Stimulated activated CD8-positive, alpha-beta memory T cell treated with anti-CD3 and anti-CD28 coated beads, Interleukin-7, amount 100 ng/mL, for 48 hours (primary cell): ENCODE data around the gene CPEB3.

Experiments used
- DNase-seq, 2 donors: peaks; one replicate each; pipeline ENCODE4 v3.0.0-alpha.2; 2020; ENCODE audit warnings: low read depth in 1 of 2; ENCODE audit errors: extremely low read depth in 1 of 2

CPEB3 gene

DNA sequence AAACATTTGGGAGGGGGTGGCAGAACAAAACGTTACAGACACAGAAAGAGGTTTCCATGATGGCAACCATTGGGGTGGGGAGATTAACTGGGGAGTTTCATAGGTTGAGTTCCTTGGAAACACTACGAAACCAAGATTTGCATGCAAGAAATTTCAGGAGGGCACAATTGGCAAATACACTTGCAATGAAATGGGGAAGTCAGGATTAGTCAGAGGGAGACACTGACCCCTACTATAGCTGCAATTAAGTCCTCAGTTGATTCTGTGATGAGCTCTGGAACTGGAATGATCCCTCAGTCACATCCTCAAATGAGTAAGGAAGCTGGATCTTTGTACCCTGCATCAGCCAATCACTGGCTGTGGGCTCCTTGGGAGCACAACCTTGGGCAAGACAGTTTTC, 22.1 kb downstream of the CPEB3 start:
- no peak for DNase-seq

DNA sequence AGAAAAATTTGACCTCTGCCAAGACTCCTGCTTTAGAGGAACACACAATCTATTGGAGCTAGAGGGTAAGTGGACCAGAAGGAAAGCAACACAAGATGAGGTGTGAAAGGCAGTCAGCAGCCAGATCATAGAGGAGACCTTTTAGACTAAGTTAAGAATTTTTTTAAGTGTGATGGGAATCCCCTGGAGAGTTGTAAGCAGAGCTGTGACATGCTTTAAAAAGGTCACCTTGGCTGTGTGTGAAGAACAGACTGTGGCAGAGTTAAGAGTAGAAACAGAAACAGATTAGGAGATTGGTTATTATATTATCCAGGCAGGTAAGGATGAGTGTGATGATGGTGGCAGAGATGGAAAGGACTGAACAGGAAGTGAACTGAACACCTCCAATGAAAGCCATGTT, 23.5 kb downstream of the CPEB3 start:
- no peak for DNase-seq

DNA sequence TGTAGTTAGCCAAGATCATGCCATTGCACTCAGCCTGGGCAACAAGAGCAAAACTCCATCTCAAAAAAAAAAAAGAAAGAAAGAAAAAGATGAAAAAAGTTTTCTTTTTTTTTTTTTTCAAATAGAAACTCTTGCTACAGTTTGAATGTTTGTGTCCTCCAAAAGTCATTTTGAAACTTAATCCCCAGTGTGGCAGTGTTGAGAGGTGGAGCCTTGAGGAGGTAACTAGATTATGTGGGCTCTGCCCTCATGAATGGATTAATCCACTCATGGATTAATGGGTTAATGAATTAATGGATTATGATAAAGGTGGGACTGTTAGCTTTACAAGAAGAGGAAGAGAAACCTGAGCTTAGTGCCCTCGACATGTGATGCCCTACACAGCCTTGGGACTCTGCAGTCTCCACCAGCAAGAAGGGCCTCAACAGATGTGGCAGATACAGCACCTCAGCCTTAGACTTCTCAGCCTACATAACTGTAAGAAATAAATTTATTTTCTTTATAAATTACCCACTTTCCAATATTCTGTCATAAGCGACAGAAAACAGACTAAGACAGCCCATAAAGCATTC, 25.1 kb downstream of the CPEB3 start:
- no peak for DNase-seq

- no peak for DNase-seq
Measured at GRCh38 chr10:92264249-92264648, 26.6 kb downstream of the CPEB3 start.

GRCh38 chr10:92263396-92263795, 27.5 kb downstream of the CPEB3 start:
- DNase-seq: no peak

DNA sequence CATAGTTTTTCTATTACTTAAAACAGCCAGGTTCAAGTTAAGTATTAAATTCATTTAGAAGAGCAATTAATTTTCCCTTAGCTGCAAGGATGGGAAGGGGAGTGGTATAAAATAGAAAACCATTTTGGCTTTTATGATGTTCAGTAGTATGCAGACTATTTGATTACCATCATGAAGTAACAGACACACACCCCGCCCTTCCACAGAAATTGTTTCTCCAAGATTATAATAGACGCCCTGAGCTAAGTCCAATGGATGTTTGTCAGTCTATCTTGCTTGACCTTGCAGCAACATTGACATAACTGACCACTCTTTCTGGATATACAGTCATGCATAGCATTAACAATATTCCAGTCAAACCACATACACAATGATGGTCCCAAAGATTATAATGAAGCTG, 42.3 kb downstream of the CPEB3 start:
- no peak for DNase-seq

DNA sequence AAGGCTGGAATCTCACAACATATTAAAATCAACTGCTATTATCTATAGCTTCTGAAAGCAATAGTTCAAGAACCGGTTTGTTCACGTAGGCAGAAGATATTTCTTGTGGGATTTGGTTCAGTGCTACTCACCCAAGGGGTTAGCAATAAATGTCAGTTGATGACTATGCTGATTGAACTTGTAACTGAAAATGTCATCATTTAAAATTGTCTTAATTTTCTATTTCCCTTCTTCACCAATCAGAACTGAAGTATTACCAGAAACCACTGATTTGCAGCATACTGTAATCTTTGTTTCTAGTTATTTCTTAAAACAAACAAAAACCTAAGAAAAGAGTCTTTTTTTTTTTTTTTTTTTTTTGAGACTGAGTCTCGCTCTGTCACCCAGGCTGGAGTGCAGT, 46.1 kb downstream of the CPEB3 start:
- DNase-seq: no peak

DNA sequence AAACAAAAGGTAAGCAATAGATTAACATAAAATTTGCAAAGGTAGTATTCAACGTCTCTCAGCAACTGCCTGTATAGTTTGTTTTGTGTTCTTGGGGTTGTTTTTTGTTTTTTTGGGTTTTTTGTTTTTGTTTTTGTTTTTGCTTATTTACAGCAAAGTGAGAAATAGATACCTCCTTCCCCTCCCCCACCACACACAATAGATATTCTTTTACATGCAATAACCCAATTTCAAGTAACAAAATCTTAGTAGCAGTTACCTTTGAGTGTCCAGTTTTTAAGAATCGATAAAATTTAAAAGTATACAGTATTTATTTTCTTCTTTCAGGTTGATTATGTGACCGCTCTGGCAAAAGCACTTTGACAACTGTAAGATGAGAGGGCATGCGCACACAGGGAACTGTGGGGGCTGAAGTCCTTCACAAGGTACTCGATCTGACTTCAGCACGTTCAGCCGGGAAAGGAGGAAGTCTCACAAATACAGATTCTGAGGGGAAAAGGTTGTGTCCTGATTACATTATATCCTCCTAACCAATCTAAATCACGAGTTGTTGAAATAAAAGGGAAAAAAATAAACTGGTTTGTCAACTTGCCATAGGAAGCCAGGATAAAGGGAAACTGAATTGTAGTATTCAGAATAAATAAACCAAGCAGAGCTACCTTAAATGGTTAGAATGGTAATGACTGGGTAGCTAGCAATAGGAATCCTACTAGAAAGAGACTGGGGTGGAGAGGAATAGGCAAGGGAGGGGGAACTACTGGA, 47.8 kb downstream of the CPEB3 start:
- peak in 1 of 2 donors; percentile 13 for DNase-seq

GRCh38 chr10:92242380-92242779, 48.5 kb downstream of the CPEB3 start:
- no peak for DNase-seq

- DNase-seq: no peak
Measured at GRCh38 chr10:92241501-92241900, 49.4 kb downstream of the CPEB3 start.

DNA sequence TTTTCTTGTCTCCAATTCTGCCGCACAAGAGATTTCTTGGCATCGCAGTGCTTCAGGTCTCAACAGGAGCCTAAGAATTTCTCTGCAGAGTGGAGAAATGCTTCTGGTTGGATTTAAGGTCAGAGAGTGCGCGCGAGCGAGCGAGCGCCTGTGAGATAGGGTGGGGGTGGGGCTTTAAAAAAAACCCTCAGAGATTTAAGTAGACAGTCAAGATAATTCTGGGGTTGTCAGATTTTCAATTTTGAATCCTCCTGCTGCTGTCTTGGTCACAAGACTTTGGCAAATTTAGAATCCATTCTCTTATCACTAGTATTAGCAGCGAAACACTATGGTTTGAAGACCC, 49.7 kb downstream of the CPEB3 start:
- DNase-seq: no peak

- peak in 1 of 2 donors; percentile 3 for DNase-seq
Measured at GRCh38 chr10:92240289-92241157, 50.4 kb downstream of the CPEB3 start.

DNA sequence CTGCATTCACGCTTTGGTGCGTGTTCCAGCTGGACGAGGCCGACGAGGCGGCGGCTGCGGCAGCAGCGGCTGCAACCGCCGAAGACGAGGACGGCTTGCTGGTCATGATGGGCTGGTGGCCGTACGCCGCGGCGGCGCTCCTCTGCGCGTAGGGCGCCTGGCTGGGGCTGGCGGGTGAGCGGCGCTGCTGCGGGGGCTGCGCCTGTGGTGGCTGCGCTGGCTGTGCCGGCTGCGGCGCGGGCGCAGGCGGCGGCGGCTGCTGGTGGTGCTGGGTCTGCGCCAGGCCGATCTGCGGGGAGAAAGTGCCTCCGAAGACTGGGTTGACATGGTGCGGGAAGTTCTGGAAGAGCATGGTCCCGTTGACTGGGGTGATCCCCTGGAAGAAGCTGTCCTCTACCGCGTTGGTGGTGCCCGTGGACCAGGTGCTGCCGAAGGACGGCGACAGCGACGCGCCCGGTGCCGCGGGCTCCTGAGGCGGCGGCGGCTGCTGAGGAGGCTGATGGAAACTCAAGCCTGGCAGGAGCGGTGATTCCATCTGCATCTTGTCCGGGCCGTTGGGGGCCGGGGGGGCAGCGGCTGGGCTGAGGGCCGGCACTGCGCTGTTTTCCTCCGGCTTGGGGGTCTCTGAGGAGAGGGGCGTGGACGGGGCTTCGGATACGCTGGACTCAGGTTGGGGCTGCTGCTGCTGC, 51.1 kb downstream of the CPEB3 start:
- DNase-seq: no peak

GRCh38 chr10:92239151-92239599, 51.7 kb downstream of the CPEB3 start:
- DNase-seq: no peak

GRCh38 chr10:92238586-92239098, 52.2 kb downstream of the CPEB3 start:
- no peak for DNase-seq

DNA sequence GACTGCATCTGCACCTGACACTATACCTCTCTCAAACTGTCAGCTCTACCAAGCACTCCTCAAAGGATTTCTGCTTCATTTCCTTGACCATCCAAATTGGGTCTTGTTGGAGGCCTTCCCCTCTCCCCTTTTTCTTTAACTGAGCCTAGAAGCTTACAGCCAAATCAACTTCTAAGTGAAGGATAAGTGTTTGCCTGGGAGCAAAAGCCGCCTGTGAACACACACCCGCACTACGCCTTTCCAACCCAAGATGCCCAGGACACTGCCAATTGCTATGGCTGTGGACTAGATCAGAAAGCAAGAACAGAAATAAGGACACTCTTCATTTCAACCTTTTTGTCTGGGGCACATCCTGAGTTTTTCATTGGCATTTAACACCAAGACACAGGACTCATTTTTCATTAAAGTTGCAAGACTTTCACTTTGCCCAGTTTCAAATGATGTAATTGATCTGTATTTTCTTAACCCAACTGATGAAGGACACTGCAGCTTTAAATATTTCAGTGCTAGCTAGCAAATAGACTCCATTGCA, 52.8 kb downstream of the CPEB3 start:
- no peak for DNase-seq

GRCh38 chr10:92231196-92231595, 59.7 kb downstream of the CPEB3 start:
- no peak for DNase-seq

- DNase-seq: no peak
Measured at GRCh38 chr10:92222603-92223262, 68.1 kb downstream of the CPEB3 start.

- DNase-seq: no peak
Measured at GRCh38 chr10:92219559-92219958, 71.3 kb downstream of the CPEB3 start.

- no peak for DNase-seq
Measured at GRCh38 chr10:92218569-92218968, 72.3 kb downstream of the CPEB3 start.
